WI38 (cell line): Measurements from ENCODE around the gene SGPP2.

Experiments
- H3K4me3 ChIP-seq: 2 replicates; pipeline ENCODE4 v1.5.1; 2011; ENCODE audit warnings: low read depth, mild to moderate bottlenecking, control low read depth, low read length
- CTCF ChIP-seq: IDR thresholded peaks from 2 replicates; pipeline ENCODE4 v1.5.1; 2012; ENCODE audit warnings: low read depth, mild to moderate bottlenecking, control low read depth, low read length

The SGPP2 gene

GRCh38 chr2:222436040-222436413 is 11.7 kb downstream of the SGPP2 start:
- TF ChIP-seq CTCF, result no peak
- no peak overlapping the region for H3K4me3 ChIP-seq

- no peak for TF ChIP-seq CTCF
- no peak overlapping the region for H3K4me3 ChIP-seq
These were observed 15.3 kb downstream of the SGPP2 start for GRCh38 chr2:222439692-222440091.

GRCh38 chr2:222440673-222441422 is 16.5 kb downstream of the SGPP2 start:
- H3K4me3 ChIP-seq, result no peak overlapping the region
- no peak for TF ChIP-seq CTCF

GRCh38 chr2:222442665-222443064 is 18.3 kb downstream of the SGPP2 start:
- no peak overlapping the region for H3K4me3 ChIP-seq
- TF ChIP-seq CTCF, result no peak

- no peak for TF ChIP-seq CTCF
- no peak overlapping the region for H3K4me3 ChIP-seq
These were observed 20.9 kb downstream of the SGPP2 start for GRCh38 chr2:222445227-222445626.

- no peak for TF ChIP-seq CTCF
- H3K4me3 ChIP-seq, result no peak overlapping the region
These were observed 22.8 kb downstream of the SGPP2 start for GRCh38 chr2:222447131-222447530.

- no peak for TF ChIP-seq CTCF
- no peak overlapping the region for H3K4me3 ChIP-seq
These were observed 24.4 kb downstream of the SGPP2 start for GRCh38 chr2:222448748-222449181.
